Keratinocyte (primary cell): ENCODE results near the gene KIF16B. TPM values are rescaled to one million over a fixed set of nuclear protein-coding genes. Genes with fewer than 3 reads are reported as not detected.

ENCODE experiments used
- DNase-seq: peaks from one replicate; pipeline ENCODE4 v3.0.0-alpha.2; 2011; ENCODE audit warnings: low read depth, missing footprints, low spot score
- FAIRE-seq: peaks from 2 replicates; lab custom pipeline; 2011; peaks lifted over from hg19 to GRCh38; lab: Jason Lieb, UNC
- H2AFZ ChIP-seq: 2 replicates; pipeline ENCODE4 v1.6.0; 2012; ENCODE audit warnings: low read length, control low read depth, inconsistent platforms; ENCODE audit not compliant: control insufficient read depth
- H3K27ac ChIP-seq: 2 replicates; pipeline ENCODE4 v1.5.1; 2011; ENCODE audit warnings: low read length; ENCODE audit not compliant: control insufficient read depth, insufficient read depth
- H3K27me3 ChIP-seq: 3 replicates; pipeline ENCODE4 v1.6.0; 2011; ENCODE audit warnings: low read length; ENCODE audit not compliant: control insufficient read depth, insufficient read depth; ENCODE audit errors: extremely low read depth
- H3K36me3 ChIP-seq, 2 experiments: 2 replicates in 1 of 2; 3 replicates in 1 of 2; pipeline ENCODE4 v1.5.1; 2011; ENCODE audit warnings: low read length in 2 of 2, mild to moderate bottlenecking in 1 of 2; ENCODE audit not compliant: control insufficient read depth in 2 of 2, insufficient read depth in 2 of 2; ENCODE audit errors: extremely low read depth in 1 of 2
- H3K4me1 ChIP-seq: 3 replicates; pipeline ENCODE4 v1.5.1; 2011; ENCODE audit warnings: low read length; ENCODE audit not compliant: control insufficient read depth, insufficient read depth; ENCODE audit errors: extremely low read depth
- H3K4me2 ChIP-seq: 3 replicates; pipeline ENCODE4 v1.6.0; 2011; ENCODE audit warnings: low read depth, low read length; ENCODE audit not compliant: control insufficient read depth, insufficient read depth; ENCODE audit errors: extremely low read depth
- H3K4me3 ChIP-seq, 3 experiments: fragments of 200-600 bp in 1 of 3; sonication (generic) in 1 of 3; 2 replicates in 2 of 3; 3 replicates in 1 of 3; pipeline ENCODE4 v1.5.1; 2011 to 2016; ENCODE audit warnings: low read length in 3 of 3, mild to moderate bottlenecking in 3 of 3, control low read depth in 2 of 3, inconsistent platforms in 1 of 3, low read depth in 1 of 3, mixed read lengths in 1 of 3, mixed run types in 1 of 3, moderate library complexity in 1 of 3; ENCODE audit not compliant: control insufficient read depth in 2 of 3, insufficient read depth in 2 of 3; ENCODE audit errors: extremely low read depth in 1 of 3
- H3K79me2 ChIP-seq: 2 replicates; pipeline ENCODE4 v1.6.0; 2012; ENCODE audit warnings: low read length; ENCODE audit not compliant: control insufficient read depth, insufficient read depth
- H3K9ac ChIP-seq: 3 replicates; pipeline ENCODE4 v1.6.0; 2011; ENCODE audit warnings: low read length; ENCODE audit not compliant: control insufficient read depth, insufficient read depth; ENCODE audit errors: extremely low read depth
- H3K9me1 ChIP-seq: 3 replicates; pipeline ENCODE4 v1.6.0; 2011; ENCODE audit warnings: low read length; ENCODE audit not compliant: control insufficient read depth, insufficient read depth; ENCODE audit errors: extremely low read depth
- H3K9me3 ChIP-seq: 2 replicates; pipeline ENCODE4 v1.5.1; 2012; ENCODE audit warnings: low read depth, low read length; ENCODE audit not compliant: control insufficient read depth
- H4K20me1 ChIP-seq: 3 replicates; pipeline ENCODE4 v1.6.0; 2011; ENCODE audit warnings: low read length; ENCODE audit not compliant: control insufficient read depth, insufficient read depth; ENCODE audit errors: extremely low read depth
- EZH2 ChIP-seq: IDR thresholded peaks from one replicate; pipeline ENCODE4 v1.6.1; 2012; ENCODE audit warnings: inconsistent platforms, mild to moderate bottlenecking, low read length, moderate library complexity
- dilution Hi-C: fragments of 300-500 bp; cut with MboI; formaldehyde crosslinking; loops from one replicate; pipeline ENCODE4 v1.7.0; 2020; ENCODE audit warnings: low sequenced_read_pairs; ENCODE audit not compliant: extremely low pct_ligation_motif_present
- polyA plus RNA-seq, 5 experiments: library from polyadenylated mRNA; depleted of rRNA in 3 of 5; stranded (reverse) in 3 of 5; stranded (forward) in 1 of 5; unstranded in 1 of 5; fragments of >200 nt; gene quantifications; 1 replicate in 1 of 5; 2 replicates in 3 of 5; 3 replicates in 1 of 5; pipeline versions ENCODE4 v1.2.1 to v1.2.3, GENCODE V29; 2011 to 2012; ENCODE audit warnings: missing spikeins in 2 of 5, low read depth in 1 of 5, low replicate concordance in 1 of 5
- TF ChIP-seq, protein P1 (sequence below), 3 experiments: IDR thresholded peaks in 1 of 3; conservative IDR thresholded peaks in 1 of 3; optimal IDR thresholded peaks in 1 of 3; 2 replicates in 2 of 3; 3 replicates in 1 of 3; pipeline versions ENCODE3 to v1.5.1; 2011; ENCODE audit warnings: low read length in 3 of 3, mild to moderate bottlenecking in 3 of 3, moderate library complexity in 2 of 3, control low read depth in 1 of 3, inconsistent platforms in 1 of 3; ENCODE audit not compliant: insufficient read depth in 2 of 3; ENCODE audit errors: extremely low read depth in 1 of 3

The KIF16B gene
- polyA plus RNA-seq, 1 donor (not counting 4 experiments of a cell fraction or from before 2014, with no cell fraction given): 16.1 TPM

DNA sequence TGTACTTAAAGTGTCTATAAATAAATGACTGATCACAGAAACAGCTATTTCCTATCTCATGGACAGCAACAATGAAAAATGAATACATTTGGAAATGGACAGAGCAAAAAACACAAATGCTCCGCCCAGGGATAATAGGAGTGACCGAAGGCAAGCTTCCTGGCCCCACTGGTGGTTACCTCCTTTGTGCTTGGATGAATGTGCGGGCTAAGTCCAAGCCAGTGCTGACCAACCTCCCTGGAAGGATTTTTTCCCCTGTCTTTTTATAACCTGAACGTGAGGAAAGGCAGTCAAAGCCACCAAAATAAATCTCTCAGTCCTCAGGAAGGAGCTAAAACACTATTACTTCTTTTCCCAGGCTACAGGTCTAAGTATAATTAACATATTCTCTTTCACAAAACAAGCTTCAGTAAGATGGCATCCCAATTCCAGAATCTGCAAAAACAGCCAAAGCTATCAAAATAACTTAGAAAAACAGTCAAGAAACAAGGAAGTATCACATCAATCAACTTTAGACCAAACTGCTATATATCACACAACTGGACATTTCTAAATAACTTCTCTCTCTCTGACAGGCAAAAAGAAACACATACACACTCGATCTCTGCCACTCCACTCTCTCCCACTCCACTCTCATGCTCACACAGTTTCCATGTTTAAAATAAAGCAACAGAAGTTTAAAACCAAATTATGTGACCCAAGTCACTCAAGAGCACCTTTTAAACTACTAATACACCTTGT is 10.0 kb downstream of the KIF16B start:
- no peak for DNase-seq
- no peak for FAIRE-seq
- Histone ChIP-seq H3K4me3 (no peak overlapping the region), H3K27ac (no peak overlapping the region), H3K9me3 (no peaks in the 10 kb centered on the region), H3K36me3 (no peaks in the 10 kb centered on the region), H3K9me1 (no peaks in the 10 kb centered on the region), H3K9ac (no peak overlapping the region), H3K4me2 (no peak overlapping the region), H2AFZ (no peak overlapping the region), H3K79me2 (peaks cover 76% of the 10 kb centered on the region), H3K4me1 (no peaks in the 10 kb centered on the region), H3K27me3 (no peaks in the 10 kb centered on the region), H4K20me1 (peaks cover 4% of the 10 kb centered on the region)
- TF ChIP-seq EZH2: no peak
- TF ChIP-seq, protein P1, sequence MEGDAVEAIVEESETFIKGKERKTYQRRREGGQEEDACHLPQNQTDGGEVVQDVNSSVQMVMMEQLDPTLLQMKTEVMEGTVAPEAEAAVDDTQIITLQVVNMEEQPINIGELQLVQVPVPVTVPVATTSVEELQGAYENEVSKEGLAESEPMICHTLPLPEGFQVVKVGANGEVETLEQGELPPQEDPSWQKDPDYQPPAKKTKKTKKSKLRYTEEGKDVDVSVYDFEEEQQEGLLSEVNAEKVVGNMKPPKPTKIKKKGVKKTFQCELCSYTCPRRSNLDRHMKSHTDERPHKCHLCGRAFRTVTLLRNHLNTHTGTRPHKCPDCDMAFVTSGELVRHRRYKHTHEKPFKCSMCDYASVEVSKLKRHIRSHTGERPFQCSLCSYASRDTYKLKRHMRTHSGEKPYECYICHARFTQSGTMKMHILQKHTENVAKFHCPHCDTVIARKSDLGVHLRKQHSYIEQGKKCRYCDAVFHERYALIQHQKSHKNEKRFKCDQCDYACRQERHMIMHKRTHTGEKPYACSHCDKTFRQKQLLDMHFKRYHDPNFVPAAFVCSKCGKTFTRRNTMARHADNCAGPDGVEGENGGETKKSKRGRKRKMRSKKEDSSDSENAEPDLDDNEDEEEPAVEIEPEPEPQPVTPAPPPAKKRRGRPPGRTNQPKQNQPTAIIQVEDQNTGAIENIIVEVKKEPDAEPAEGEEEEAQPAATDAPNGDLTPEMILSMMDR (optimal IDR thresholded peaks at IDR 0.05 in 1 of 3, IDR thresholded peaks at IDR 0.05 in 1 of 3, conservative IDR thresholded peaks at IDR 0.05 in 1 of 3; ENCODE audit: extremely low read depth in 1 of 3, insufficient read depth in 2 of 3, low read length in 3 of 3): no peak
- dilution Hi-C loops: no loop called here

DNA sequence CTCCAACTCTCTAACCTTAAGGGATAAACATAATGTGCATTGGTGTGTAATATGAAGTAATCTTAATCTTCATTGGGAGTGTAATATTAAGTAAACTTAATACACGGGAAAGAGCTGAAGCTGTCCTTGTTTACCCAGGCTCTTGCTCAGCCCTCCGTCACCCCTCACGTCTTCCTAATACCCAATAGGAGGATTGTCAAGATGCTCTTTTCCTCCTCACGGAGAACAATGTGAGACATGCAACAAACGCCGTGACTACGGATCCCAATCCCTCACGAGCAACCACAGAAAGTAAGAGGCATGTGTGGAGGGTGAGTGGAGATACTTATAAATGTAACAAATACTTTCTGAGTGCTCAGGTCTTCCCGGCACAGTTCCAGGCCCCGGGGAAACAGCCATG is 11.0 kb downstream of the KIF16B start:
- dilution Hi-C loops: no loop called here
- H3K4me3 ChIP-seq: no peak overlapping the region
- TF ChIP-seq EZH2: no peak
- TF ChIP-seq, protein P1 (optimal IDR thresholded peaks at IDR 0.05 in 1 of 3, IDR thresholded peaks at IDR 0.05 in 1 of 3, conservative IDR thresholded peaks at IDR 0.05 in 1 of 3; ENCODE audit: extremely low read depth in 1 of 3, insufficient read depth in 2 of 3, low read length in 3 of 3): no peak
- H3K4me1 ChIP-seq: no peaks in the 10 kb centered on the region
- no peak overlapping the region for H2AFZ ChIP-seq
- peaks cover 77% of the 10 kb centered on the region for H3K79me2 ChIP-seq
- FAIRE-seq (no peak), DNase-seq (no peak)
- no peaks in the 10 kb centered on the region for H3K9me3 ChIP-seq
- H3K36me3 ChIP-seq: no peaks in the 10 kb centered on the region
- H3K27ac ChIP-seq: no peak overlapping the region
- no peak overlapping the region for H3K4me2 ChIP-seq
- H3K27me3 ChIP-seq: no peaks in the 10 kb centered on the region
- H3K9me1 ChIP-seq: no peaks in the 10 kb centered on the region
- no peak overlapping the region for H3K9ac ChIP-seq
- H4K20me1 ChIP-seq: peaks cover 4% of the 10 kb centered on the region
